Ectodermal cell (in vitro differentiated cells): Measurements from ENCODE around the gene SLC4A1AP.
A peak's percentile ranks its signal among the peaks of the same experiment; 100 is the strongest.

Experiments
- H3K27ac ChIP-seq: 2 replicates; pipeline ENCODE4 v1.7.0; 2013; ENCODE audit warnings: mild to moderate bottlenecking, low read depth, low read length; ENCODE audit not compliant: insufficient read depth, poor library complexity, severe bottlenecking
- H3K27me3 ChIP-seq: 2 replicates; pipeline ENCODE4 v1.7.0; 2013; ENCODE audit warnings: mild to moderate bottlenecking, low read length; ENCODE audit not compliant: insufficient read depth, control insufficient read depth, poor library complexity, severe bottlenecking
- H3K36me3 ChIP-seq: one replicate; pipeline ENCODE4 v1.7.0; 2013; ENCODE audit warnings: low read length; ENCODE audit not compliant: control insufficient read depth, insufficient read depth
- H3K4me1 ChIP-seq: one replicate; pipeline ENCODE4 v1.7.0; 2013; ENCODE audit warnings: low read length; ENCODE audit not compliant: control insufficient read depth, insufficient read depth
- H3K4me3 ChIP-seq: 2 replicates; pipeline ENCODE4 v1.7.0; 2013; ENCODE audit warnings: low read depth, low read length, control low read depth; ENCODE audit not compliant: insufficient read depth
- H3K9me3 ChIP-seq: 2 replicates; pipeline ENCODE4 v1.7.0; 2013; ENCODE audit warnings: mild to moderate bottlenecking, low read length, moderate library complexity; ENCODE audit not compliant: control insufficient read depth
- WGBS, 2 experiments: methylation state at CpG; one replicate each; pipeline ENCODE4 v1.1.7; 2013; ENCODE audit warnings: missing lambda C conversion rate in 2 of 2; 5-methylcytosine and 5-hydroxymethylcytosine counted together

SLC4A1AP gene

GRCh38 chr2:27709960-27710575 lies 46.4 kb downstream of the SLC4A1AP start:
- Histone ChIP-seq H3K9me3 (no peaks in the 10 kb centered on the region), H3K4me1 (peaks cover under 1% of the 10 kb centered on the region)
- 93 to 96% methylated on average over 7 of the region's 7 CpGs for WGBS, 2 experiments

GRCh38 chr2:27710640-27711430 lies 47.1 kb downstream of the SLC4A1AP start:
- peaks cover 4% of the 10 kb centered on the region for H3K4me1 ChIP-seq
- no peaks in the 10 kb centered on the region for H3K9me3 ChIP-seq
- WGBS, 2 experiments: 89 to 93% methylated on average over 7 to 8 of the region's 8 CpGs
- H3K36me3 ChIP-seq: no peaks in the 10 kb centered on the region
- H3K27me3 ChIP-seq: peaks cover 13% of the 10 kb centered on the region
- no peak overlapping the region for H3K4me3 ChIP-seq
- no peak overlapping the region for H3K27ac ChIP-seq

More at GRCh38 chr2:27709960-27710575, 46.4 kb downstream of the SLC4A1AP start:
- Histone ChIP-seq H3K27ac (no peak overlapping the region), H3K4me3 (no peak overlapping the region), H3K36me3 (no peaks in the 10 kb centered on the region), H3K27me3 (peaks cover 9% of the 10 kb centered on the region)

- Histone ChIP-seq H3K36me3 (no peaks in the 10 kb centered on the region), H3K27ac (no peak overlapping the region), H3K4me3 (no peak overlapping the region), H3K4me1 (peaks cover 10% of the 10 kb centered on the region), H3K27me3 (peaks cover 23% of the 10 kb centered on the region), H3K9me3 (no peaks in the 10 kb centered on the region)
- 90 to 92% methylated on average over 5 of the region's 5 CpGs for WGBS, 2 experiments
Measured at GRCh38 chr2:27711804-27712203, 48.1 kb downstream of the SLC4A1AP start.

GRCh38 chr2:27712522-27712921 lies 48.8 kb downstream of the SLC4A1AP start:
- peaks cover 10% of the 10 kb centered on the region for H3K4me1 ChIP-seq
- no peak overlapping the region for H3K27ac ChIP-seq
- H3K27me3 ChIP-seq: peaks cover 28% of the 10 kb centered on the region
- WGBS, 2 experiments: 90 to 96% methylated on average over 1 of the region's 1 CpG
- no peak overlapping the region for H3K4me3 ChIP-seq
- no peaks in the 10 kb centered on the region for H3K9me3 ChIP-seq
- no peaks in the 10 kb centered on the region for H3K36me3 ChIP-seq

- 90 to 95% methylated on average over 5 of the region's 5 CpGs for WGBS, 2 experiments
- Histone ChIP-seq H3K27me3 (peaks cover 28% of the 10 kb centered on the region), H3K4me3 (no peak overlapping the region), H3K9me3 (no peaks in the 10 kb centered on the region), H3K27ac (no peak overlapping the region), H3K36me3 (no peaks in the 10 kb centered on the region), H3K4me1 (peaks cover 10% of the 10 kb centered on the region)
Measured at GRCh38 chr2:27713201-27713600, 49.5 kb downstream of the SLC4A1AP start.

GRCh38 chr2:27714053-27714452 lies 50.4 kb downstream of the SLC4A1AP start:
- H3K27ac ChIP-seq: no peak overlapping the region
- H3K27me3 ChIP-seq: peaks cover 28% of the 10 kb centered on the region
- no peaks in the 10 kb centered on the region for H3K9me3 ChIP-seq
- H3K4me1 ChIP-seq: peaks cover 10% of the 10 kb centered on the region
- no peaks in the 10 kb centered on the region for H3K36me3 ChIP-seq
- whole genome bisulfite sequencing, 2 experiments: 85 to 95% methylated on average over 7 to 8 of the region's 8 CpGs
- no peak overlapping the region for H3K4me3 ChIP-seq

GRCh38 chr2:27714851-27715291 lies 51.2 kb downstream of the SLC4A1AP start:
- Histone ChIP-seq H3K36me3 (no peaks in the 10 kb centered on the region), H3K4me3 (peak overlapping the region; percentile 55), H3K4me1 (peaks cover 10% of the 10 kb centered on the region), H3K27ac (no peak overlapping the region), H3K9me3 (no peaks in the 10 kb centered on the region), H3K27me3 (peaks cover 28% of the 10 kb centered on the region)
- WGBS, 2 experiments: 45 to 50% methylated on average over 19 of the region's 19 CpGs

GRCh38 chr2:27715318-27716210 lies 51.9 kb downstream of the SLC4A1AP start:
- WGBS, 2 experiments: 1 to 2% methylated on average over 41 to 45 of the region's 51 CpGs
- Histone ChIP-seq H3K27ac (no peak overlapping the region), H3K36me3 (no peaks in the 10 kb centered on the region), H3K4me3 (peak overlapping the region; percentile 55), H3K27me3 (peaks cover 28% of the 10 kb centered on the region), H3K9me3 (no peaks in the 10 kb centered on the region), H3K4me1 (peaks cover 10% of the 10 kb centered on the region)

GRCh38 chr2:27716301-27717069 lies 52.8 kb downstream of the SLC4A1AP start:
- H3K36me3 ChIP-seq: no peaks in the 10 kb centered on the region
- H3K4me1 ChIP-seq: peaks cover 10% of the 10 kb centered on the region
- no peaks in the 10 kb centered on the region for H3K9me3 ChIP-seq
- 34 to 39% methylated on average over 25 of the region's 25 CpGs for WGBS, 2 experiments
- peaks cover 28% of the 10 kb centered on the region for H3K27me3 ChIP-seq
- H3K27ac ChIP-seq: no peak overlapping the region
- H3K4me3 ChIP-seq: peak overlapping the region; percentile 4
